B cell (primary cell): ENCODE results near the gene SUPV3L1. TPM values are rescaled to one million over a fixed set of nuclear protein-coding genes. Genes with fewer than 3 reads are reported as not detected.

ENCODE experiments used
- ATAC-seq: fragments of 200-7000 bp; cut with Tn5 transposase; one replicate; pipeline ENCODE4 v1.10.0; 2021; ENCODE audit warnings: low read depth, mild to moderate bottlenecking, moderate number of reproducible peaks, moderate library complexity
- CTCF ChIA-PET: fragments of 350-600 bp; sonication (Branson Sonifier 250); formaldehyde crosslinking; loops from one replicate; lab custom pipeline; 2021; ENCODE audit warnings: antibody characterized with exemption, inconsistent platforms; lab: Charles Lee
- POLR2A ChIA-PET: fragments of 350-600 bp; sonication (Branson Sonifier 250); formaldehyde crosslinking; loops from one replicate; lab custom pipeline; 2021; ENCODE audit warnings: antibody characterized with exemption; lab: Charles Lee
- DNase-seq: peaks from one replicate; pipeline ENCODE4 v3.0.0; 2013
- H2AFZ ChIP-seq: 2 replicates; pipeline ENCODE4 v1.6.1; 2012; ENCODE audit warnings: mild to moderate bottlenecking, low read depth, low read length; ENCODE audit not compliant: insufficient read depth, poor library complexity, severe bottlenecking
- H3K27ac ChIP-seq, 2 donors: 1 replicate in 1 of 2; 2 replicates in 1 of 2; pipeline ENCODE4 v1.5.1; 2012 to 2013; ENCODE audit warnings: low read length in 2 of 2, mild to moderate bottlenecking in 2 of 2, moderate library complexity in 1 of 2
- H3K27me3 ChIP-seq, 4 experiments: fragments of 200-600 bp in 1 of 4; sonication (generic) in 1 of 4; replicated peaks in 1 of 4; 1 replicate in 2 of 4; 2 replicates in 2 of 4; pipeline versions ENCODE4 v1.6.1 to v1.7.0; 2013 to 2016; ENCODE audit warnings: low read length in 3 of 4, mild to moderate bottlenecking in 2 of 4, mixed read lengths in 1 of 4, moderate library complexity in 1 of 4; ENCODE audit not compliant: insufficient read depth in 4 of 4, control insufficient read depth in 3 of 4; ENCODE audit errors: control extremely low read depth in 1 of 4
- H3K36me3 ChIP-seq, 2 experiments: replicated peaks in 1 of 2; 1 replicate in 1 of 2; 2 replicates in 1 of 2; pipeline versions ENCODE4 v1.6.1 to v1.7.1; 2013; ENCODE audit warnings: low read length in 1 of 2; ENCODE audit not compliant: insufficient read depth in 2 of 2, control insufficient read depth in 1 of 2; ENCODE audit errors: control extremely low read depth in 1 of 2, extremely low read depth in 1 of 2
- H3K4me1 ChIP-seq, 2 donors: fragments of 200-600 bp in 1 of 2; sonication (generic) in 1 of 2; 1 replicate in 1 of 2; 2 replicates in 1 of 2; pipeline versions ENCODE4 v1.5.1 to v1.6.1; 2013 to 2017; ENCODE audit warnings: low read length in 2 of 2; ENCODE audit not compliant: control insufficient read depth in 2 of 2, insufficient read depth in 2 of 2
- H3K4me2 ChIP-seq: replicated peaks from 2 replicates; pipeline ENCODE3; 2012; ENCODE audit warnings: mild to moderate bottlenecking, low read depth, low read length; ENCODE audit not compliant: poor library complexity, severe bottlenecking
- H3K4me3 ChIP-seq, 5 experiments: fragments of 200-600 bp in 1 of 5; sonication (generic) in 1 of 5; 1 replicate in 3 of 5; 2 replicates in 2 of 5; pipeline versions ENCODE4 v1.5.1 to v1.7.0; 2011 to 2016; ENCODE audit warnings: low read length in 4 of 5, mild to moderate bottlenecking in 4 of 5, low read depth in 2 of 5, control low read depth in 1 of 5, moderate library complexity in 1 of 5; ENCODE audit not compliant: insufficient read depth in 1 of 5; ENCODE audit errors: control extremely low read depth in 1 of 5, extremely low read depth in 1 of 5
- H3K79me2 ChIP-seq: fragments of 200-600 bp; sonication (generic); one replicate; pipeline ENCODE4 v1.6.0; 2016; ENCODE audit warnings: low read length; ENCODE audit not compliant: control insufficient read depth, insufficient read depth
- H3K9ac ChIP-seq: fragments of 200-600 bp; sonication (generic); 2 replicates; pipeline ENCODE4 v1.6.1; 2017; ENCODE audit warnings: mild to moderate bottlenecking, low read length, moderate library complexity
- H3K9me3 ChIP-seq, 3 donors: one replicate each; pipeline versions ENCODE4 v1.6.1 to v1.7.1; 2013; ENCODE audit warnings: low read length in 2 of 3; ENCODE audit not compliant: control insufficient read depth in 2 of 3, insufficient read depth in 1 of 3; ENCODE audit errors: control extremely low read depth in 1 of 3
- H4K20me1 ChIP-seq: 2 replicates; pipeline ENCODE4 v1.6.0; 2012; ENCODE audit warnings: mild to moderate bottlenecking, low read length; ENCODE audit not compliant: insufficient read depth, control insufficient read depth, poor library complexity, severe bottlenecking
- H3K27ac Mint-ChIP-seq: one replicate; pipeline ENCODE4 v1.8.0; 2021; ENCODE audit warnings: mixed read lengths
- H3K27me3 Mint-ChIP-seq: one replicate; pipeline ENCODE4 v1.8.0; 2021; ENCODE audit warnings: mixed read lengths
- H3K4me1 Mint-ChIP-seq: one replicate; pipeline ENCODE4 v1.8.0; 2021; ENCODE audit warnings: mixed read lengths
- H3K4me3 Mint-ChIP-seq: one replicate; pipeline ENCODE4 v1.8.0; 2021; ENCODE audit warnings: mixed read lengths
- H3K9me3 Mint-ChIP-seq: one replicate; pipeline ENCODE4 v1.8.0; 2022; ENCODE audit warnings: mixed read lengths; ENCODE audit not compliant: insufficient read depth
- EZH2 ChIP-seq: IDR thresholded peaks from 2 replicates; pipeline ENCODE4 v1.6.1; 2012; ENCODE audit warnings: borderline replicate concordance, low read depth, mild to moderate bottlenecking, moderate library complexity, low read length; ENCODE audit not compliant: insufficient read depth, poor library complexity, severe bottlenecking
- WGBS: methylation state at CpG from one replicate; pipeline ENCODE4 v1.1.5; 2013; ENCODE audit warnings: missing lambda C conversion rate; ENCODE audit not compliant: insufficient coverage; 5-methylcytosine and 5-hydroxymethylcytosine counted together
- intact Hi-C: fragments of 100-400 bp; cut with micrococcal nuclease; formaldehyde crosslinking; loops from one replicate; pipeline ENCODE4 v1.10.0; 2022
- polyA plus RNA-seq: library from polyadenylated mRNA; depleted of rRNA; stranded (reverse); fragments of >200 nt; gene quantifications from 2 replicates; pipeline ENCODE4 v1.2.3, GENCODE V29; 2012
- total RNA-seq, 2 donors: library from RNA; stranded (reverse); fragments of 120-200 nt in 1 of 2; gene quantifications; 1 replicate in 1 of 2; 2 replicates in 1 of 2; pipeline versions ENCODE4 v1.2.3 to v1.2.4, GENCODE V29; 2013 to 2022
- TF ChIP-seq, protein P1 (sequence below): fragments of 200-600 bp; IDR thresholded peaks from one replicate; pipeline ENCODE4 v1.8.0; 2022; ENCODE audit warnings: antibody characterized with exemption, mild to moderate bottlenecking

The SUPV3L1 gene
- total and polyA plus RNA-seq, 2 donors (not counting 1 experiment from before 2014, with no cell fraction given), result 33.6 to 37.1 TPM

DNA sequence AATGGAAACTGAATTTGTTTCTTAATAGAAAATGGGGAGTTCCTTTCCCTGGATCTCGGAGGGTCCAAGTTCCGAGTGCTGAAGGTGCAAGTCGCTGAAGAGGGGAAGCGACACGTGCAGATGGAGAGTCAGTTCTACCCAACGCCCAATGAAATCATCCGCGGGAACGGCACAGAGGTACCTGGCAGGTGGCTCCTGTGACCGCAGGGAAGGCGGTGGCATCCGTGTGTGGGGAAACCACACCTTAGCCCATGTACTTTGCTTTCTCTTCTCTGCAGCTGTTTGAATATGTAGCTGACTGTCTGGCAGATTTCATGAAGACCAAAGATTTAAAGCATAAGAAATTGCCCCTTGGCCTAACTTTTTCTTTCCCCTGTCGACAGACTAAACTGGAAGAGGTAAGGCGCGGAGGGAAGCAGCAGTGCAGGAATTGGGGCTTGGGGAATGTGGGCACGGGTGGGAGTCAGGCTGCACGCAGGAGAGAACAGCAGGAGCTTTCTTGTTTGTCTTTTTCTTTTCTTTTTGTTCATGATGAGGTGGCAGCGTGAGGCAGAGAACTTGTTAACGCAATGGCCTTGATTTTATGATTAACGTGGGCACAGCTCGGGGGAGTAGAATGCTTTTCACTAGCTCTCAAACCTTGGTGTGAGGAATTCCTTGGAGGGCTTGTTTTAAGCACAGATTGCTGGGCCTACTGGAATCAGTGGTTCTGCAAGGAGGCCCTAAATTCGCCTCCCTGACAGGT, 52.9 kb downstream of the SUPV3L1 start:
- Histone ChIP-seq H3K9me3 (no peaks in the 10 kb centered on the region), H3K4me3 (no peak overlapping the region), H3K27ac (no peak overlapping the region), H3K4me1 (peaks cover 16 to 22% of the 10 kb centered on the region in 2 donors), H3K36me3 (no peaks in the 10 kb centered on the region), H3K4me2 (no peak overlapping the region), H4K20me1 (no peaks in the 10 kb centered on the region), H2AFZ (no peak overlapping the region), H3K9ac (no peak overlapping the region), H3K27me3 (no peaks in the 10 kb centered on the region), H3K79me2 (no peaks in the 10 kb centered on the region)
- Mint-ChIP-seq H3K4me3 (no peak overlapping the region), H3K27me3 (no peaks in the 10 kb centered on the region), H3K9me3 (no peaks in the 10 kb centered on the region), H3K4me1 (peaks cover 20% of the 10 kb centered on the region), H3K27ac (no peak overlapping the region)
- WGBS, result 97% methylated on average over 18 of the region's 22 CpGs
- intact Hi-C loops, result no loop called here
- DNase-seq (no peak), ATAC-seq (no peak)
- TF ChIP-seq, protein P1, sequence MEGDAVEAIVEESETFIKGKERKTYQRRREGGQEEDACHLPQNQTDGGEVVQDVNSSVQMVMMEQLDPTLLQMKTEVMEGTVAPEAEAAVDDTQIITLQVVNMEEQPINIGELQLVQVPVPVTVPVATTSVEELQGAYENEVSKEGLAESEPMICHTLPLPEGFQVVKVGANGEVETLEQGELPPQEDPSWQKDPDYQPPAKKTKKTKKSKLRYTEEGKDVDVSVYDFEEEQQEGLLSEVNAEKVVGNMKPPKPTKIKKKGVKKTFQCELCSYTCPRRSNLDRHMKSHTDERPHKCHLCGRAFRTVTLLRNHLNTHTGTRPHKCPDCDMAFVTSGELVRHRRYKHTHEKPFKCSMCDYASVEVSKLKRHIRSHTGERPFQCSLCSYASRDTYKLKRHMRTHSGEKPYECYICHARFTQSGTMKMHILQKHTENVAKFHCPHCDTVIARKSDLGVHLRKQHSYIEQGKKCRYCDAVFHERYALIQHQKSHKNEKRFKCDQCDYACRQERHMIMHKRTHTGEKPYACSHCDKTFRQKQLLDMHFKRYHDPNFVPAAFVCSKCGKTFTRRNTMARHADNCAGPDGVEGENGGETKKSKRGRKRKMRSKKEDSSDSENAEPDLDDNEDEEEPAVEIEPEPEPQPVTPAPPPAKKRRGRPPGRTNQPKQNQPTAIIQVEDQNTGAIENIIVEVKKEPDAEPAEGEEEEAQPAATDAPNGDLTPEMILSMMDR, result no peak
- TF ChIP-seq EZH2, result no peak
- ChIA-PET CTCF (interaction anchor here (0.7 to 13.2 kb wide), 2 partner anchors 159 to 175 kb away, joined by 3 to 281 read pairs; no protein-coding TSS in a partner anchor), POLR2A (no interaction called here)

DNA sequence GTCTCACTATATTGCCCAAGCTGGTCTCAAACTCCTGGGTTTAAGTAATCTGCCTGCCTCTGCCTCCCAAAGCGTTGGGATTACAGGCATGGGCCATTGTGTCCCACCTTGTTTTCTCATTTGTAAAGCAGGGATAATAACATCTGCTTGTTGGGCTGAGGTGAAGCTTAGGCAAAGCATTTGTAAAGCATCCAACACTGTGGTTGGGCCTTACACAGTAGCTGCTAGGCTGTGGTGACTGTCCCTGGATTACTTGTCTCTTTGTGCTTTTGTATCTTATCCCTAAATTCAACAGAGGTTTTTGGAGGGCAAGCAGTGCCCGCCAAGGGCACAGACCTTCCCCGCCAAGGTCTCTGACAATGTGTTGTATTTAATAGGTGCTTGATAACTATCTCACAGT, 54.4 kb downstream of the SUPV3L1 start:
- CTCF ChIA-PET, result interaction anchor here (1.0 to 13.2 kb wide), 4 partner anchors 143 to 179 kb away, joined by 3 to 281 read pairs (median 4); no protein-coding TSS in a partner anchor
- intact Hi-C loops, result no loop called here

More for the DNA sequence above, 54.4 kb downstream of the SUPV3L1 start:
- no peaks in the 10 kb centered on the region for H4K20me1 ChIP-seq
- no peak overlapping the region for H2AFZ ChIP-seq
- H3K4me3 ChIP-seq, result no peak overlapping the region
- H3K9ac ChIP-seq, result no peak overlapping the region
- no CpG with 5 or more reads among the region's 3 CpGs for WGBS
- no peak overlapping the region for H3K27ac ChIP-seq
- no peaks in the 10 kb centered on the region for H3K79me2 ChIP-seq
- no peak overlapping the region for H3K4me2 ChIP-seq
- H3K27me3 ChIP-seq, result no peaks in the 10 kb centered on the region
- H3K9me3 Mint-ChIP-seq, result no peaks in the 10 kb centered on the region
- DNase-seq (no peak), ATAC-seq (no peak)
- TF ChIP-seq, protein P1, result no peak
- TF ChIP-seq EZH2, result no peak
- POLR2A ChIA-PET, result no interaction called here
- H3K27ac Mint-ChIP-seq, result no peak overlapping the region
- no peak overlapping the region for H3K4me3 Mint-ChIP-seq
- no peaks in the 10 kb centered on the region for H3K36me3 ChIP-seq
- no peaks in the 10 kb centered on the region for H3K9me3 ChIP-seq
- H3K27me3 Mint-ChIP-seq, result no peaks in the 10 kb centered on the region
- peaks cover 6% of the 10 kb centered on the region for H3K4me1 Mint-ChIP-seq
- peaks cover under 1 to 6% of the 10 kb centered on the region in 2 donors for H3K4me1 ChIP-seq
